GM12878 (cell line): Measurements from ENCODE around the gene ACOT7. TPM values are rescaled to one million over a fixed set of nuclear protein-coding genes. Genes with fewer than 3 reads are reported as not detected.
A peak's percentile ranks its signal among the peaks of the same experiment; 100 is the strongest.

Experiments
- ATAC-seq: fragments of 200-7000 bp; cut with Tn5 transposase; 3 replicates; pipeline ENCODE4 v1.9.1; 2020; ENCODE audit warnings: mild to moderate bottlenecking, moderate library complexity
- BruUV-seq: library from RNA; stranded (reverse); fragments of 400-500 nt; replicated peaks from 2 replicates; lab custom pipeline; 2021; lab: Mats Ljungman, UMichigan
- CTCF ChIA-PET: fragments of 300-600 bp; sonication (Branson Sonifier 250); formaldehyde crosslinking; extraction: SDS; loops from one replicate; lab custom pipeline; 2021; ENCODE audit warnings: inconsistent platforms; lab: Yijun Ruan, JAX
- POLR2A ChIA-PET: fragments of 350-600 bp; formaldehyde crosslinking; extraction: SDS; loops from one replicate; lab custom pipeline; 2021; ENCODE audit warnings: inconsistent platforms; lab: Charles Lee
- RAD21 ChIA-PET: fragments of 300-600 bp; sonication (Branson Sonifier 250); formaldehyde crosslinking; loops from one replicate; lab custom pipeline; 2023; ENCODE audit warnings: antibody characterized with exemption; ENCODE audit not compliant: unreplicated experiment; lab: Charles Lee
- SMC1A ChIA-PET: fragments of 300-600 bp; sonication (Branson Sonifier 250); formaldehyde crosslinking; loops from one replicate; lab custom pipeline; 2023; ENCODE audit not compliant: unreplicated experiment, uncharacterized antibody; lab: Charles Lee
- DNase-seq: peaks from one replicate; pipeline ENCODE4 v3.0.0-alpha.2; 2011; ENCODE audit warnings: low read depth, low spot score
- FAIRE-seq: peaks from 3 replicates; lab custom pipeline; 2011; peaks lifted over from hg19 to GRCh38; lab: Jason Lieb, UNC
- H2AFZ ChIP-seq: 2 replicates; pipeline ENCODE4 v1.6.0; 2011; ENCODE audit warnings: low read depth, low read length, control low read depth; ENCODE audit not compliant: control insufficient read depth
- H3K27ac ChIP-seq: 2 replicates; pipeline ENCODE4 v1.5.1; 2011; ENCODE audit warnings: control low read depth; ENCODE audit not compliant: control insufficient read depth, insufficient read depth
- H3K27me3 ChIP-seq, 2 experiments: replicated peaks in 1 of 2; 2 replicates each; pipeline versions ENCODE4 v1.6.0 to v1.6.1; 2011; ENCODE audit warnings: low read length in 1 of 2; ENCODE audit not compliant: control insufficient read depth in 2 of 2, insufficient read depth in 2 of 2
- H3K36me3 ChIP-seq, 2 experiments: 2 replicates each; pipeline ENCODE4 v1.5.1; 2011; ENCODE audit warnings: low read length in 1 of 2; ENCODE audit not compliant: control insufficient read depth in 2 of 2, insufficient read depth in 2 of 2
- H3K4me1 ChIP-seq: 2 replicates; pipeline ENCODE4 v1.6.1; 2011; ENCODE audit warnings: mild to moderate bottlenecking, low read length, moderate library complexity, mixed read lengths; ENCODE audit not compliant: control insufficient read depth, insufficient read depth
- H3K4me2 ChIP-seq: 2 replicates; pipeline ENCODE4 v1.6.0; 2011; ENCODE audit warnings: control low read depth; ENCODE audit not compliant: control insufficient read depth, insufficient read depth
- H3K4me3 ChIP-seq: fragments of 200-600 bp; sonication (generic); 2 replicates; pipeline ENCODE4 v1.5.1; 2016
- H3K79me2 ChIP-seq: 2 replicates; pipeline ENCODE4 v1.6.0; 2011; ENCODE audit warnings: low read length; ENCODE audit not compliant: control insufficient read depth, insufficient read depth
- H3K9ac ChIP-seq: 2 replicates; pipeline ENCODE4 v1.8.0; 2011; ENCODE audit warnings: low read length, control low read depth, mixed read lengths; ENCODE audit not compliant: control insufficient read depth, insufficient read depth
- H3K9me3 ChIP-seq: replicated peaks from 3 replicates; pipeline ENCODE4 v1.5.1; 2011; ENCODE audit warnings: mild to moderate bottlenecking, low read length; ENCODE audit not compliant: control insufficient read depth, insufficient read depth
- H4K20me1 ChIP-seq: 2 replicates; pipeline ENCODE4 v1.6.0; 2011; ENCODE audit not compliant: control insufficient read depth, insufficient read depth
- BHLHE40 ChIP-seq, 2 experiments: fragments of 450-650 bp in 1 of 2; IDR thresholded peaks; 2 replicates each; pipeline ENCODE4 v1.6.1; 2011 to 2017; ENCODE audit warnings: low read depth in 2 of 2, borderline replicate concordance in 1 of 2, improper control_type of control experiment in 1 of 2, low read length in 1 of 2, mild to moderate bottlenecking in 1 of 2
- BMI1 ChIP-seq: fragments of 450-650 bp; IDR thresholded peaks from 2 replicates; pipeline ENCODE4 v1.6.1; 2016; ENCODE audit warnings: mild to moderate bottlenecking, moderate library complexity, borderline replicate concordance
- CBX5 ChIP-seq: sonication (generic); IDR thresholded peaks from 2 replicates; pipeline ENCODE4 v1.6.1; 2016; ENCODE audit warnings: low read depth, moderate library complexity, mild to moderate bottlenecking, inconsistent platforms
- CEBPB ChIP-seq, 2 experiments: fragments of 150-350 bp in 1 of 2; IDR thresholded peaks; 2 replicates each; pipeline ENCODE4 v1.6.1; 2012 to 2014; ENCODE audit warnings: low read depth in 2 of 2, low read length in 2 of 2, borderline replicate concordance in 1 of 2, inconsistent platforms in 1 of 2
- DPF2 ChIP-seq: fragments of 450-650 bp; IDR thresholded peaks from 2 replicates; pipeline ENCODE4 v1.6.1; 2017; ENCODE audit warnings: mild to moderate bottlenecking
- ETV6 ChIP-seq, 2 experiments: fragments of 450-650 bp in 1 of 2; IDR thresholded peaks in 1 of 2; conservative IDR thresholded peaks in 1 of 2; 2 replicates each; pipeline ENCODE4 v1.6.1; 2014; ENCODE audit warnings: antibody characterized with exemption in 1 of 2, borderline replicate concordance in 1 of 2, low read depth in 1 of 2, mild to moderate bottlenecking in 1 of 2, moderate library complexity in 1 of 2
- FOS ChIP-seq: IDR thresholded peaks from 3 replicates; pipeline ENCODE4 v1.6.1; 2011; ENCODE audit warnings: borderline replicate concordance; ENCODE audit not compliant: insufficient read length; ENCODE audit errors: extremely low read depth
- IKZF2 ChIP-seq, 2 experiments: fragments of 450-650 bp; IDR thresholded peaks; 2 replicates each; pipeline ENCODE4 v1.6.1; 2017; ENCODE audit warnings: mild to moderate bottlenecking in 2 of 2, moderate library complexity in 2 of 2
- MYC ChIP-seq: IDR thresholded peaks from 2 replicates; pipeline ENCODE4 v1.6.1; 2011; ENCODE audit warnings: mild to moderate bottlenecking, low read length, moderate library complexity, inconsistent platforms; ENCODE audit not compliant: insufficient read depth, insufficient replicate concordance, insufficient read length, severe bottlenecking
- POU2F2 ChIP-seq: IDR thresholded peaks from 3 replicates; pipeline ENCODE4 v1.6.1; 2011; ENCODE audit warnings: low read depth, mild to moderate bottlenecking, low read length, borderline replicate concordance
- TCF3 ChIP-seq: IDR thresholded peaks from 2 replicates; pipeline ENCODE4 v1.6.1; 2012; ENCODE audit warnings: low read depth, mild to moderate bottlenecking, low read length, borderline replicate concordance; ENCODE audit not compliant: insufficient read depth
- WGBS: methylation state at CpG from one replicate; pipeline ENCODE4 v1.1.6; 2016; ENCODE audit warnings: low lambda C conversion rate; ENCODE audit not compliant: insufficient replicate concordance, insufficient coverage; ENCODE audit errors: missing lambda C conversion rate; 5-methylcytosine and 5-hydroxymethylcytosine counted together
- in situ Hi-C: fragments of 300-500 bp; cut with MboI; formaldehyde crosslinking; loops from 9 replicates; pipeline ENCODE4 v1.14.3; 2018; ENCODE audit warnings: mixed read lengths
- intact Hi-C: fragments of 100-400 bp; cut with micrococcal nuclease; formaldehyde crosslinking; loops from one replicate; pipeline ENCODE4 v1.14.2; 2022; ENCODE audit not compliant: unreplicated experiment
- polyA plus RNA-seq, 11 experiments: library from polyadenylated mRNA; depleted of rRNA in 4 of 11; unstranded in 6 of 11; stranded (reverse) in 5 of 11; fragments of >200 nt; fragmentation: Nextera tagmentation in 4 of 11; fragmentation: Illumina TruSeq in 1 of 11; extraction: Ambion mirVana in 4 of 11; extraction: Trizol in 1 of 11; gene quantifications; 1 replicate in 1 of 11; 2 replicates in 10 of 11; pipeline versions ENCODE4 v1.2.1 to v1.2.3, GENCODE V29; 2011 to 2016; ENCODE audit warnings: inconsistent platforms in 2 of 11, missing spikeins in 2 of 11, low read depth in 1 of 11
- total RNA-seq, 4 experiments: library from RNA; depleted of rRNA in 3 of 4; stranded (reverse); fragments of >200 nt in 3 of 4; fragmentation: Illumina TruSeq in 1 of 4; extraction: Trizol in 1 of 4; gene quantifications; 2 replicates each; pipeline versions ENCODE4 v1.2.1 to v1.2.3, GENCODE V29; 2013 to 2021
- TF ChIP-seq, protein P1 (sequence below): fragments of 450-650 bp; IDR thresholded peaks from 2 replicates; pipeline ENCODE4 v1.6.1; 2018; ENCODE audit warnings: mild to moderate bottlenecking, low read depth, moderate library complexity; ENCODE audit not compliant: partially characterized antibody
- TF ChIP-seq, protein P2 (sequence below): fragments of 450-650 bp; IDR thresholded peaks from 2 replicates; pipeline ENCODE4 v1.6.1; 2017; ENCODE audit warnings: mild to moderate bottlenecking, moderate library complexity

Gene ACOT7
- total and polyA plus RNA-seq, 10 of the 15 experiments (the other 5 are each of a cell fraction or from before 2014, with no cell fraction given) = 8.9 to 206 (median 61.2) TPM

DNA sequence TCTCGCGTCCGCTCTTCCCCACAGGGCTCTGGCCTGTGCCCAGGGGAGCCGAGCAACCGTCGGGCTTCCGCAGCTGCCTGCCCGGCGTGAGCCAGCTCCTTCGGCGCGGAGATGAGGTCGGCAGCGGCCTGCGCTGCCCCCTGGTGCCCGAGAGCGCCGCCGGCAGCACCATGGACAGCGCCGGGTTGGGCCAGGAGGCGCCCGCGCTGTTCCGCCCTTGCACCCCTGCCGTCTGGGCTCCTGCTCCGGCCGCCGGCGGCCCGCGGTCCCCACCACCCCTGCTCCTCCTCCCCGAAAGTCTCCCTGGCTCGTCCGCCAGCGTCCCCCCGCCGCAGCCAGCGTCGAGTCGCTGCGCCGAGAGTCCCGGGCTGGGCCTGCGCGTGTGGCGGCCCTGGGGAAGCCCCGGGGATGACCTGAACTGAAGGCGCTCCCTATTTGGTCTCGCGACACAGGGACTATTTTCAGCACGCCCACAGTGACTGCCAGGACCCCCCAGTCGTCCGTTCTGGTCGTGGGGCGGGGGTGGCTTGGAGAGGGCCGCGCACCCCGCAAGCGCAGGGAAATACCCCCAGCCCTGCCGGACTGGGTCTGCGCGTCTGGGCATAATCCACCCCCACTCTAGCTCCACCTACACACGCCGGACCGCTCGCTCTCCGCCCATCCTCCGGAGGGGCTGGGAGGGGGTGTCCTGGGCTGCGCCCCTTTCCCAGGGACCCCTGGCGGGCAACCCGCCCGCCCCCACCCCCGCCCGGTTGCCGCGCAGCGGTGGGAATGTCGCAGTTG is 148.3 kb downstream of the ACOT7 start:
- 1% methylated on average over 27 of the region's 79 CpGs for WGBS
- POLR2A ChIA-PET = interaction anchor here (0.6 kb wide), 1 partner anchor 14 kb away, joined by 3 read pairs; no protein-coding TSS in a partner anchor
- TF ChIP-seq MYC (no peak), CBX5 (0 out of 2 replicates have a peak, but pooled peaks have one; percentile 45), ETV6 (conservative IDR thresholded peaks at IDR 0.05 in 1 of 2, IDR thresholded peaks at IDR 0.05 in 1 of 2; ENCODE audit: borderline replicate concordance in 1 of 2, low read depth in 1 of 2) (no peak), FOS (no peak), BHLHE40 (IDR thresholded peaks at IDR 0.05; ENCODE audit: borderline replicate concordance in 1 of 2, low read depth in 2 of 2, low read length in 1 of 2) (peak in 1 of 2 experiments; percentile 45; a peak in 1 of 4 replicates), DPF2 (0 out of 2 replicates have a peak, but pooled peaks have one; percentile 49), IKZF2 (IDR thresholded peaks at IDR 0.05) (no peak), BMI1 (no peak), POU2F2 (peak; percentile 35; the same call in 1 of the 3 replicates), TCF3 (0 out of 2 replicates have a peak, but pooled peaks have one; percentile 13), CEBPB (IDR thresholded peaks at IDR 0.05; ENCODE audit: borderline replicate concordance in 1 of 2, low read depth in 2 of 2, low read length in 2 of 2) (no peak)
- TF ChIP-seq, protein P1, sequence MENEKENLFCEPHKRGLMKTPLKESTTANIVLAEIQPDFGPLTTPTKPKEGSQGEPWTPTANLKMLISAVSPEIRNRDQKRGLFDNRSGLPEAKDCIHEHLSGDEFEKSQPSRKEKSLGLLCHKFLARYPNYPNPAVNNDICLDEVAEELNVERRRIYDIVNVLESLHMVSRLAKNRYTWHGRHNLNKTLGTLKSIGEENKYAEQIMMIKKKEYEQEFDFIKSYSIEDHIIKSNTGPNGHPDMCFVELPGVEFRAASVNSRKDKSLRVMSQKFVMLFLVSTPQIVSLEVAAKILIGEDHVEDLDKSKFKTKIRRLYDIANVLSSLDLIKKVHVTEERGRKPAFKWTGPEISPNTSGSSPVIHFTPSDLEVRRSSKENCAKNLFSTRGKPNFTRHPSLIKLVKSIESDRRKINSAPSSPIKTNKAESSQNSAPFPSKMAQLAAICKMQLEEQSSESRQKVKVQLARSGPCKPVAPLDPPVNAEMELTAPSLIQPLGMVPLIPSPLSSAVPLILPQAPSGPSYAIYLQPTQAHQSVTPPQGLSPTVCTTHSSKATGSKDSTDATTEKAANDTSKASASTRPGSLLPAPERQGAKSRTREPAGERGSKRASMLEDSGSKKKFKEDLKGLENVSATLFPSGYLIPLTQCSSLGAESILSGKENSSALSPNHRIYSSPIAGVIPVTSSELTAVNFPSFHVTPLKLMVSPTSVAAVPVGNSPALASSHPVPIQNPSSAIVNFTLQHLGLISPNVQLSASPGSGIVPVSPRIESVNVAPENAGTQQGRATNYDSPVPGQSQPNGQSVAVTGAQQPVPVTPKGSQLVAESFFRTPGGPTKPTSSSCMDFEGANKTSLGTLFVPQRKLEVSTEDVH = no peak
- TF ChIP-seq, protein P2, sequence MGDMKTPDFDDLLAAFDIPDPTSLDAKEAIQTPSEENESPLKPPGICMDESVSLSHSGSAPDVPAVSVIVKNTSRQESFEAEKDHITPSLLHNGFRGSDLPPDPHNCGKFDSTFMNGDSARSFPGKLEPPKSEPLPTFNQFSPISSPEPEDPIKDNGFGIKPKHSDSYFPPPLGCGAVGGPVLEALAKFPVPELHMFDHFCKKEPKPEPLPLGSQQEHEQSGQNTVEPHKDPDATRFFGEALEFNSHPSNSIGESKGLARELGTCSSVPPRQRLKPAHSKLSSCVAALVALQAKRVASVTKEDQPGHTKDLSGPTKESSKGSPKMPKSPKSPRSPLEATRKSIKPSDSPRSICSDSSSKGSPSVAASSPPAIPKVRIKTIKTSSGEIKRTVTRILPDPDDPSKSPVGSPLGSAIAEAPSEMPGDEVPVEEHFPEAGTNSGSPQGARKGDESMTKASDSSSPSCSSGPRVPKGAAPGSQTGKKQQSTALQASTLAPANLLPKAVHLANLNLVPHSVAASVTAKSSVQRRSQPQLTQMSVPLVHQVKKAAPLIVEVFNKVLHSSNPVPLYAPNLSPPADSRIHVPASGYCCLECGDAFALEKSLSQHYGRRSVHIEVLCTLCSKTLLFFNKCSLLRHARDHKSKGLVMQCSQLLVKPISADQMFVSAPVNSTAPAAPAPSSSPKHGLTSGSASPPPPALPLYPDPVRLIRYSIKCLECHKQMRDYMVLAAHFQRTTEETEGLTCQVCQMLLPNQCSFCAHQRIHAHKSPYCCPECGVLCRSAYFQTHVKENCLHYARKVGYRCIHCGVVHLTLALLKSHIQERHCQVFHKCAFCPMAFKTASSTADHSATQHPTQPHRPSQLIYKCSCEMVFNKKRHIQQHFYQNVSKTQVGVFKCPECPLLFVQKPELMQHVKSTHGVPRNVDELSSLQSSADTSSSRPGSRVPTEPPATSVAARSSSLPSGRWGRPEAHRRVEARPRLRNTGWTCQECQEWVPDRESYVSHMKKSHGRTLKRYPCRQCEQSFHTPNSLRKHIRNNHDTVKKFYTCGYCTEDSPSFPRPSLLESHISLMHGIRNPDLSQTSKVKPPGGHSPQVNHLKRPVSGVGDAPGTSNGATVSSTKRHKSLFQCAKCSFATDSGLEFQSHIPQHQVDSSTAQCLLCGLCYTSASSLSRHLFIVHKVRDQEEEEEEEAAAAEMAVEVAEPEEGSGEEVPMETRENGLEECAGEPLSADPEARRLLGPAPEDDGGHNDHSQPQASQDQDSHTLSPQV = no peak

More for the DNA sequence above, 148.3 kb downstream of the ACOT7 start:
- H3K4me3 ChIP-seq = peak overlapping the region; percentile 41; the same call in 1 of the 2 replicates
- no TSS peak for BruUV-seq
- in situ Hi-C loops = loop anchor here (5.0 kb wide), 1 partner anchor 102 kb away; no protein-coding TSS in a partner anchor
- H4K20me1 ChIP-seq = no peaks in the 10 kb centered on the region
- no peak overlapping the region for H3K9ac ChIP-seq
- peak overlapping the region; percentile 77 for H3K4me2 ChIP-seq
- peak; percentile 87 for ATAC-seq
- CTCF ChIA-PET = interaction anchor here (0.6 to 5.2 kb wide), 13 partner anchors 14 to 193 kb away, joined by 3 to 47 read pairs (median 4); partner anchors contain the start of genes ACOT7 and RNF207
- DNase-seq = no peak
- H3K27ac ChIP-seq = no peak overlapping the region
- SMC1A ChIA-PET = interaction anchor here (0.6 to 1.6 kb wide), 3 partner anchors 97 to 193 kb away, joined by 4 to 7 read pairs (median 4); no protein-coding TSS in a partner anchor
- no peaks in the 10 kb centered on the region for H3K79me2 ChIP-seq
- H2AFZ ChIP-seq = no peak overlapping the region
- intact Hi-C loops = no loop called here
- peak; percentile 23 for FAIRE-seq
- H3K27me3 ChIP-seq = peaks cover 17 to 26% of the 10 kb centered on the region in 2 experiments
- H3K9me3 ChIP-seq = no peaks in the 10 kb centered on the region
- H3K36me3 ChIP-seq = no peaks in the 10 kb centered on the region
- RAD21 ChIA-PET = interaction anchor here (0.5 to 4.0 kb wide), 12 partner anchors 9 to 252 kb away, joined by 3 to 32 read pairs (median 4); partner anchors contain the start of genes ACOT7, ICMT and RNF207
- H3K4me1 ChIP-seq = peaks cover 5% of the 10 kb centered on the region
